Muscle layer of colon (tissue), 2 donors: ENCODE results near the gene RNF152.

ENCODE experiments used
- H3K27ac ChIP-seq: one replicate; pipeline ENCODE4 v1.7.0; 2013; ENCODE audit warnings: low read depth, mild to moderate bottlenecking, low read length, moderate library complexity
- H3K27me3 ChIP-seq, 2 donors: one replicate each; pipeline ENCODE4 v1.7.0; 2013; ENCODE audit warnings: low read length in 2 of 2, mild to moderate bottlenecking in 2 of 2; ENCODE audit not compliant: insufficient read depth in 2 of 2, control insufficient read depth in 1 of 2
- H3K36me3 ChIP-seq: one replicate; pipeline ENCODE4 v1.7.0; 2013; ENCODE audit warnings: mild to moderate bottlenecking, low read length; ENCODE audit not compliant: insufficient read depth
- H3K4me1 ChIP-seq: one replicate; pipeline ENCODE4 v1.7.0; 2013; ENCODE audit warnings: mild to moderate bottlenecking, low read length; ENCODE audit not compliant: insufficient read depth
- H3K4me3 ChIP-seq, 2 donors: one replicate each; pipeline ENCODE4 v1.7.0; 2013; ENCODE audit warnings: low read length in 2 of 2, low read depth in 1 of 2, mild to moderate bottlenecking in 1 of 2, moderate library complexity in 1 of 2
- H3K9ac ChIP-seq: one replicate; pipeline ENCODE4 v1.7.0; 2013; ENCODE audit warnings: low read length
- H3K9me3 ChIP-seq: one replicate; pipeline ENCODE4 v1.7.0; 2013; ENCODE audit warnings: mild to moderate bottlenecking, low read length
- donor health status: abdominal sarcoma.
- donor health status: Adenocarcinoma of cecum.

The RNF152 gene

DNA sequence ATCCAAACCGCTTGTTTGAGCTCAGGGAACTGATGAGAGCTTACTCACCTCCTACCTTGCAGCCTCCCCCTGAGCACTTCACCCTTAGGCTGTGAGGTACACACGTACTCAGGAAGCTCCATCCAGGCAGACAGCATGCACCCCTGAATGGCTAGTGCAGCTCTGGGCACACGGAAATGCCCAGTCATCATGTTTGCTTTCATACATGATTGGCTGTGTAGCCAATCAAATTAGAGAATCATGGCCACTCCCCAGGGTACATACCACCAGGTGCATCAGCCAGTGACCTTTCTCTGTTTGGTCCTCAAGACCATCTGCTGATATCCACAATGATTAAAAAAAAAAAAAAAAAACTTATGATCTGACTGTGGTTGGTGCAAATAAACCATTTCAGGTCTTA lies 42.1 kb downstream of the RNF152 start:
- Histone ChIP-seq H3K27ac (no peak overlapping the region), H3K9me3 (no peaks in the 10 kb centered on the region), H3K27me3 (no peaks in the 10 kb centered on the region), H3K9ac (no peak overlapping the region), H3K36me3 (no peaks in the 10 kb centered on the region), H3K4me3 (no peak overlapping the region), H3K4me1 (no peaks in the 10 kb centered on the region)

DNA sequence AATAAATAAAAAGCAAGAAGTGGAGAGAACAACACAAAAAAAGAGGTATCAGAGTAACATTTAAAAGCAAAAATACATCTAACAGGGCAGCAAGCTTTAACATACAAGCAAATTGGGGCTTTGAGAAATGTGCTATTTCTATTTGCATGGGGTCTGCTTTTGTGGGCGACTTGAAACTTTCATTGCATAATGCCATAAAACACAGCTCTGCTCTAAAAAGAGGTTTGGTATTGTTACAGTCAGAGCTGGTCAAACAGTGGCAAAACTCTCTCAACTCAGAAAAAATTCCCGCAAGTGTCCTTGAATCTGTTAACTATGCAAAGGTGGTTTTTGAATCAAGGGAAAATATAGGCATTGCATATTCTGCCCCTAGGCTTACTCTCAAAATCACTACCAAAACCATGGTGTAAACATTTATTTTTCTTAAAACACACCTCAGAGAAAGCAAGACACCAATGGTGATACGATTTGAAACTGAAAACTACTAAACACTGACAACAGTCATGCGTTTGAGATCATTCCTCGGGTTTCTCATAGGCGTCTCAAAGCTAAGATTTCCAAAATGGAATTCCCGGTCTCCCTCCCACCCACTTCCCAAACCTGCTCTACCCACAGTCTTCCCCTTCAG lies 45.5 kb downstream of the RNF152 start:
- H3K4me3 ChIP-seq: no peak overlapping the region
- no peaks in the 10 kb centered on the region for H3K4me1 ChIP-seq
- no peak overlapping the region for H3K9ac ChIP-seq
- no peaks in the 10 kb centered on the region for H3K9me3 ChIP-seq
- no peaks in the 10 kb centered on the region for H3K36me3 ChIP-seq
- H3K27ac ChIP-seq: no peak overlapping the region
- no peaks in the 10 kb centered on the region for H3K27me3 ChIP-seq

DNA sequence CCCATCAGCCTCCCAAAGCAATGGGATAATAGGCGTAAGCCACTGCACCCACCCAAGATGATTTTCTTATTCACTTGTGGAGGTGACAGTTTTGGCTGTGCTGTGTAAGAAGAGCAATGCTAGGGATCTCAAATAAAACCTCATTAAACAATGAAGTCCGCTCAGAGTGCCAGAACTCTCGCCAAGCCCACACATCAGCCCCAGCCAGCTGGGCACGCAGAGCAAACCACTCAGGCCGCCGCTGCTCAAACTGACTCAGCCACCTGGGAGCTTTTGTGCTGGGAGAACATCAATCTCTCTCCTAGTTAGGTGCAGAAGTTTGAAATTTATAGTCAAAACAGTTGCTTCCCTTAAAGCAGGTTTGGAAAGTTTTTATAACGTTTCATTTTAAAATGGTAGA lies 47.6 kb downstream of the RNF152 start:
- Histone ChIP-seq H3K36me3 (no peaks in the 10 kb centered on the region), H3K4me3 (no peak overlapping the region), H3K9me3 (no peaks in the 10 kb centered on the region), H3K4me1 (no peaks in the 10 kb centered on the region), H3K9ac (no peak overlapping the region), H3K27me3 (no peaks in the 10 kb centered on the region), H3K27ac (no peak overlapping the region)

DNA sequence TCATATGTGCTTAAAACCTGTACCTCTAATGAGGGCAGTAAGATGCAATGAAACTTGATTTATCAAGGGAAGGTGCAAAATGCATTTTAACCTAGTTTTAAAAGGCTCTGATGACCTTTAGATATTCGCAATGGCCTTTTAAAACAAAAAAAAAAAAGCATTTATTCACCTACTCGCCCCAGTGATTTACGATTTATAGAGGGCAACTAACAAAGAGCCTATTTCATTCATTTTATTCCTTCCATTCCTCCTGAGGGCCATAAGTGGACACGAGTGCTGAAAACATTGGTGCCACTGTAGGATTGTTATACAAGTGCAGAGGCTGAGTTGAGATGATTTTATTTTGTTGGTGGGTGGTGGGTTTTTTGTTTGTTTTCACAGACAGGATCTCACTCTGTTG lies 48.1 kb downstream of the RNF152 start:
- H3K4me3 ChIP-seq: no peak overlapping the region
- no peaks in the 10 kb centered on the region for H3K4me1 ChIP-seq
- no peak overlapping the region for H3K27ac ChIP-seq
- no peaks in the 10 kb centered on the region for H3K36me3 ChIP-seq
- H3K27me3 ChIP-seq: no peaks in the 10 kb centered on the region
- no peak overlapping the region for H3K9ac ChIP-seq
- H3K9me3 ChIP-seq: no peaks in the 10 kb centered on the region

DNA sequence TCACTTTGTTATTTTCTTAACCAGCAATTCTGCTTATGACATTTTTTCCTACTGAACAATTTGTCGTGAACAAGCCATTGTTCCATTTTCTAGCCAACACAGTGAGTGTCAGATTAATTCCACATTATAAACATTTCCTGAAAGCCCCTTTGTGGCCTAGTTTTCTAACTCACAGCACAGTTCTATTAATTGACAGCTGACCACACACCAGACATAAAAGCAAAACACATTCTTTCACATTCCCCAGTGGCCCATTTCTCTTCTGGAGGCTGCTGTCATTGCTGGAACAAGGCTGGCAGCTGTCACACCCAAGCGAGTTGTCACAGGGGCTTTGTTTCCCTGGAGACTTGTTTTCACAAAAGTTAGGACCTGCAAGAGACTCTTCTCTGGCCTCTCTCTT lies 50.7 kb downstream of the RNF152 start:
- H3K27ac ChIP-seq: no peak overlapping the region
- H3K9me3 ChIP-seq: no peaks in the 10 kb centered on the region
- no peaks in the 10 kb centered on the region for H3K4me1 ChIP-seq
- H3K27me3 ChIP-seq: no peaks in the 10 kb centered on the region
- H3K9ac ChIP-seq: no peak overlapping the region
- H3K36me3 ChIP-seq: no peaks in the 10 kb centered on the region
- no peak overlapping the region for H3K4me3 ChIP-seq

DNA sequence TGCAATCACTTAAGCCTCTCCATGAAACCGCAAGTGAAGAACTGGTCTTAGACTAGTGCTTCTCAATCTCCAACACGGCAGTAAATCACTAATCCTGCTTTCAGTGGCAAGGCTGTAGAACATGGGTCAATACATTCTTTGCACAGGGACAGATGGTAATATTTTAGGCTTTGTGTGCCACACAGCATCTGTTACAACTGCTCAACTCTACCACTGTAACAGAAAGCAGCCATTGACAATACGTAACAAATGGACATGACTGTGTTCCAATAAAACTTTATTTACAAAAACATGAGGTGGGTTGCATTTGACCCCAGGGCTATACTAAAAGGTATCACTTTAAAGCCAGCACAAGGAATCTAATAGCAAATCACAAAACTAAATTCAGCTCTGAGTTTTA lies 51.1 kb downstream of the RNF152 start:
- Histone ChIP-seq H3K27ac (no peak overlapping the region), H3K36me3 (no peaks in the 10 kb centered on the region), H3K9me3 (no peaks in the 10 kb centered on the region), H3K4me3 (no peak overlapping the region), H3K4me1 (no peaks in the 10 kb centered on the region), H3K27me3 (no peaks in the 10 kb centered on the region), H3K9ac (no peak overlapping the region)

DNA sequence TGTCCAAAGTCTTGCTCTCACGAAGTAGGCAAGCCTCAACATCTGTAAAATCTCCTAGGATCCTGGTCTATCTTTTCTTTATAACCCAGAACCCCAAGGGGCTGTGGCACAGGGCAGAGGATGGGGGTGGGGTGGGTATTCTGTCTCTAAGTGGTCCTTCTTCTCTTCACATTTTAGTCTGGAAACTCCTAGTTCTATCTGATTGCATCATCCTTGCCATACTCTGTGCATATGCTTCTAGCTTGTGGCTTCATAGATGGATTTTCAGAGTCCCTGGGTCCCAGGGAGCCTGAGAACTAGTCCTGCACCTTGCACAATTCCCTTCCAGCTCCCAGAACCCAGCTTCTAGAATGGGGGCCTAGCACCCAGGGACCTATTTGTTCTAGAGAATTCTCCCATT lies 52.5 kb downstream of the RNF152 start:
- H3K27me3 ChIP-seq: no peaks in the 10 kb centered on the region
- H3K9ac ChIP-seq: no peak overlapping the region
- no peaks in the 10 kb centered on the region for H3K36me3 ChIP-seq
- no peak overlapping the region for H3K27ac ChIP-seq
- no peaks in the 10 kb centered on the region for H3K4me1 ChIP-seq
- H3K9me3 ChIP-seq: no peaks in the 10 kb centered on the region
- H3K4me3 ChIP-seq: no peak overlapping the region

DNA sequence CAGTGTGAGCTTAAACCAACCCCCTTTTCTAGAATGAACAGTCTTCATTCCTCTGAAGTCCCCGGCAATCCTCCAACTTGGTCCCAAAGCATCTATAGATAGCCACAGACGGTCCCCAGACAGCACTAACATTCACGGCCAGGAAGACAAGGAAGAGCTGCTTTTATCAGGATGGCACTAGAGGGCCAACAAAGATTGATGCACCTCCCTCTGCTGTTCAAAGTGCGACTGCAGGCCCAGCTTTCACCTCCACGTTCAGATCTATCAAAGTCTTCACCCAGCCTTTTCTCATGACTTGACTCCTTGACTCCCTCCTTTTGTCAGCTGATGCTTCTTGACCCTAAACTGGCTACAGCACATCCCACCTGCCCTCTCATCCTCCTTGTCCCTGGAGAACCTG lies 54.3 kb downstream of the RNF152 start:
- Histone ChIP-seq H3K27me3 (no peaks in the 10 kb centered on the region), H3K4me1 (no peaks in the 10 kb centered on the region), H3K9me3 (no peaks in the 10 kb centered on the region), H3K4me3 (no peak overlapping the region), H3K9ac (no peak overlapping the region), H3K36me3 (no peaks in the 10 kb centered on the region), H3K27ac (no peak overlapping the region)

DNA sequence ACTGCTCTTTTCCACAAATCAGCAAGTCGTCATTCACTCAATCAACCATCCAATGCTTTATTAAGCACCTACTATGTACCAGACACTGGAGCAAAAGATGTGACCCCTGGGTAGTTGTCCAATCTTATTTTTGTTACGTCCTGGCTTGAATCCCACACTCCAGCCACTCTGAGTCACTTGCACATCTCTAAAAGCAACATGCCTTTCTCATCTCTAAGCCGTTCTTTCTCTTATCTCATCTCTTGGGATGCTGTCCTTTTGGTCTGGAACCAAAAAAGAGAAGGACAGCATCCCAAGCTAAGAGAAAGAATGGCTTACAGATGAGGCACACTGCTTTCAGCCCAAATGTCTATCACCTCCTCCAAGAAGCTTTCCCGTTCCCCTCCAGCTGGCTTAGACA lies 58.8 kb downstream of the RNF152 start:
- Histone ChIP-seq H3K4me3 (no peak overlapping the region), H3K27ac (no peak overlapping the region), H3K4me1 (no peaks in the 10 kb centered on the region), H3K27me3 (no peaks in the 10 kb centered on the region), H3K9ac (no peak overlapping the region), H3K9me3 (no peaks in the 10 kb centered on the region), H3K36me3 (no peaks in the 10 kb centered on the region)

DNA sequence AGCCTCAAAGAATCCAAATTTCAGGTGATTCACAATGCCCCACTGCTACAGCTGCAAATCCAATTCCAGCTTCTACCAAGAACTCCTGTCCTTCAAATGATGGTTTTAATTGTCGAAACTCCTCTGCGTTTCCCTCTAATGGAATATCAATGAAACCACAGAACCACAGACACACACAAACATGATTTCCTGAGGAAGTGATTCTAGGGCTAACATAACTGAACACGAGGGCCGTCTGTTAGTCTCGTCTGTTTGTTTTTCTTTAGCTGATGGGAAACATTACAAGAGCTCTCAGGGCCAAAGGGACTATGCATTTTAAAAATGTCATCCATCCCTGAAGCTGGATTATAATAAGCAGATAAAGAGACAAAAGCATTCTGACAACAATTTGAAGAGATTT lies 59.4 kb downstream of the RNF152 start:
- Histone ChIP-seq H3K36me3 (no peaks in the 10 kb centered on the region), H3K27ac (no peak overlapping the region), H3K9me3 (no peaks in the 10 kb centered on the region), H3K27me3 (no peaks in the 10 kb centered on the region), H3K9ac (no peak overlapping the region), H3K4me1 (no peaks in the 10 kb centered on the region), H3K4me3 (no peak overlapping the region)

DNA sequence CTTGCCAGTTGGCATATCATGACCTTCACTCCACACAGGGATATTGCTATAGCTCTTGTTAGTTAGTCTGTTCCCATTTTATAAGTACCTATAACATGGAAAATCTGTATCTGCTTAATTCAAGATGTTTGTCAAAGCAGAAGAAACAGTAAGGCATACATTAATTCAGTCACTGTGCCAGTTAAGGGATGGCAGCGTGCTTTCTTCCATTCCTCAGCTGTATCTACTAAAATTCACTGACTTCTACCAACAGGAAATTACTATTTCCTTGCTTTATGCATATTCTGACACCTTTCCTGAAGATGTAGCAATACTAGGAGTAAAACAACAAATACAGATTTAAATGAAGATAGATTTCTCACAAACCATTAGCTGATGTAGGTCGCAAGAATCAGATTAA lies 59.9 kb downstream of the RNF152 start:
- Histone ChIP-seq H3K27ac (no peak overlapping the region), H3K27me3 (no peaks in the 10 kb centered on the region), H3K36me3 (no peaks in the 10 kb centered on the region), H3K4me3 (no peak overlapping the region), H3K9me3 (no peaks in the 10 kb centered on the region), H3K4me1 (no peaks in the 10 kb centered on the region), H3K9ac (no peak overlapping the region)

DNA sequence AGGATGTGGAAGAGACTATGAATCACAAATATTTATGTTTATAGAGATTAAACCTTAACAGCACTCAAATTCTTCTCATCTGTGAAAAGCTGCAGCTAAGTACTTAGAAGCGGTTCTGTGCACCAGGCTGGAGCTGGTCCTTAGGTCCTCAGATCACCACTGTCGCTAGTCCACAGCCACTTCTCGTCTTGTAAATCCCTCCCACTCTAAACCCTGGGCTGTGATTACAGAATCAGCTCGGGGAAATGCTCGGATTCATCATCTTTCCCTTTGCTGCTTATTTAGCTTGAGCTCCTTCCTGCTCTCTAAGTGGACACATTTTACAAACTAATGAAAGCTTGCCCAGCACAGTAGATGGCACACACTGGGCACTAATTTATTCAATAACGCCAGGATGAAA lies 61.7 kb downstream of the RNF152 start:
- H3K4me3 ChIP-seq: no peak overlapping the region
- H3K9ac ChIP-seq: no peak overlapping the region
- no peaks in the 10 kb centered on the region for H3K27me3 ChIP-seq
- no peaks in the 10 kb centered on the region for H3K36me3 ChIP-seq
- no peaks in the 10 kb centered on the region for H3K9me3 ChIP-seq
- H3K27ac ChIP-seq: no peak overlapping the region
- no peaks in the 10 kb centered on the region for H3K4me1 ChIP-seq
